Prostate gland (tissue), 2 donors: ENCODE measurements around the gene GTF2H2C. TPM values are rescaled to one million over a fixed set of nuclear protein-coding genes. Genes with fewer than 3 reads are reported as not detected.
"Not testable (repeated sequence)": the region's sequence is repeated elsewhere in the genome, so short reads cannot be mapped to it uniquely, and the experiment has no call there.

Source experiments
- DNase-seq: peaks from one replicate; pipeline ENCODE4 v3.0.0-alpha.2; 2019; ENCODE audit warnings: low spot score
- H3K27ac ChIP-seq, 2 donors: fragments of 200-600 bp; sonication (generic); 2 replicates each; pipeline ENCODE4 v1.5.1; 2017 to 2019
- H3K27me3 ChIP-seq: fragments of 200-600 bp; sonication (generic); replicated peaks from 2 replicates; pipeline ENCODE4 v1.5.1; 2019; ENCODE audit not compliant: insufficient read depth
- H3K36me3 ChIP-seq, 2 donors: fragments of 200-600 bp; sonication (generic); 1 replicate in 1 of 2; 2 replicates in 1 of 2; pipeline versions ENCODE4 v1.5.1 to v1.8.1; 2017 to 2019
- H3K4me1 ChIP-seq: fragments of 200-600 bp; sonication (generic); replicated peaks from 2 replicates; pipeline ENCODE4 v1.5.1; 2019
- H3K4me3 ChIP-seq, 2 donors: fragments of 200-600 bp; sonication (generic); 2 replicates each; pipeline ENCODE4 v1.5.1; 2017 to 2019
- H3K9me3 ChIP-seq: fragments of 200-600 bp; sonication (generic); 2 replicates; pipeline ENCODE4 v1.5.1; 2017
- CTCF ChIP-seq, 4 experiments: fragments of 200-600 bp in 2 of 4; fragments of 450-650 bp in 2 of 4; sonication (generic) in 2 of 4; IDR thresholded peaks; 1 replicate in 3 of 4; 2 replicates in 1 of 4; pipeline ENCODE4 v1.5.1; 2016 to 2019; ENCODE audit warnings: antibody characterized with exemption in 4 of 4, mild to moderate bottlenecking in 2 of 4, moderate library complexity in 2 of 4
- POLR2A ChIP-seq: fragments of 450-650 bp; IDR thresholded peaks from one replicate; pipeline ENCODE4 v1.6.1; 2016; ENCODE audit warnings: antibody characterized with exemption, mild to moderate bottlenecking
- POLR2AphosphoS5 ChIP-seq: sonication (generic); formaldehyde crosslinking; IDR thresholded peaks from one replicate; pipeline ENCODE4 v1.6.1; 2017; ENCODE audit warnings: antibody characterized with exemption
- WGBS: methylation state at CpG from one replicate; pipeline ENCODE4 v1.1.5; 2018; 5-methylcytosine and 5-hydroxymethylcytosine counted together
- intact Hi-C: fragments of 100-400 bp; cut with DNase I; formaldehyde crosslinking; loops from one replicate; pipeline ENCODE4 v1.14.2; 2022
- total RNA-seq, 2 donors: library from RNA; depleted of rRNA; stranded (reverse); fragments of >200 nt; gene quantifications; one replicate each; pipeline ENCODE4 v1.1.0, GENCODE V29; 2016

The GTF2H2C gene
- total RNA-seq, 2 donors from 2014 or later, result 16.3 to 29.6 TPM

GRCh38 chr5:69527128-69527770 lies 32.7 kb upstream of the GTF2H2C start:
- no peaks in the 10 kb centered on the region for H3K4me1 ChIP-seq
- H3K9me3 ChIP-seq, result no peaks in the 10 kb centered on the region
- WGBS, result 83% methylated on average over 7 of the region's 7 CpGs
- no peak for DNase-seq
- intact Hi-C loops, result no loop called here
- TF ChIP-seq POLR2A (no peak), CTCF (IDR thresholded peaks at IDR 0.05) (no peak), POLR2AphosphoS5 (no peak)
- H3K36me3 ChIP-seq, result no peaks in the 10 kb centered on the region
- no peak overlapping the region for H3K27ac ChIP-seq
- H3K4me3 ChIP-seq, result no peak overlapping the region
- no peaks in the 10 kb centered on the region for H3K27me3 ChIP-seq

GRCh38 chr5:69528035-69528434 lies 32.0 kb upstream of the GTF2H2C start:
- DNase-seq, result no peak
- WGBS, result 33% methylated on average over 5 of the region's 5 CpGs
- Histone ChIP-seq H3K27ac (no peak overlapping the region), H3K9me3 (no peaks in the 10 kb centered on the region), H3K4me3 (no peak overlapping the region), H3K4me1 (no peaks in the 10 kb centered on the region), H3K27me3 (no peaks in the 10 kb centered on the region), H3K36me3 (no peaks in the 10 kb centered on the region)
- intact Hi-C loops, result no loop called here
- peak; percentile 18 for TF ChIP-seq POLR2AphosphoS5
- TF ChIP-seq POLR2A, result no peak

GRCh38 chr5:69528609-69529008 lies 31.4 kb upstream of the GTF2H2C start:
- no peaks in the 10 kb centered on the region for H3K9me3 ChIP-seq
- 95% methylated on average over 4 of the region's 4 CpGs for WGBS
- no peak for DNase-seq
- H3K36me3 ChIP-seq, result no peaks in the 10 kb centered on the region
- no peak overlapping the region for H3K27ac ChIP-seq
- intact Hi-C loops, result no loop called here
- no peaks in the 10 kb centered on the region for H3K27me3 ChIP-seq
- no peak overlapping the region for H3K4me3 ChIP-seq
- no peaks in the 10 kb centered on the region for H3K4me1 ChIP-seq
- TF ChIP-seq POLR2A, result no peak
- no peak for TF ChIP-seq POLR2AphosphoS5

- Histone ChIP-seq H3K9me3 (no peaks in the 10 kb centered on the region), H3K4me1 (no peaks in the 10 kb centered on the region), H3K4me3 (no peak overlapping the region), H3K27me3 (no peaks in the 10 kb centered on the region), H3K36me3 (no peaks in the 10 kb centered on the region), H3K27ac (no peak overlapping the region)
- WGBS, result 46% methylated on average over 7 of the region's 7 CpGs
- DNase-seq, result no peak
- TF ChIP-seq CTCF (IDR thresholded peaks at IDR 0.05), result no peak
- TF ChIP-seq POLR2A, result no peak
- no peak for TF ChIP-seq POLR2AphosphoS5
- intact Hi-C loops, result no loop called here
These were observed 29.2 kb upstream of the GTF2H2C start for GRCh38 chr5:69530561-69531405.

GRCh38 chr5:69531406-69531801 lies 28.6 kb upstream of the GTF2H2C start:
- H3K4me1 ChIP-seq, result no peaks in the 10 kb centered on the region
- intact Hi-C loops, result no loop called here

GRCh38 chr5:69537911-69538310 lies 22.1 kb upstream of the GTF2H2C start:
- 46% methylated on average over 2 of the region's 3 CpGs for WGBS
- H3K36me3 ChIP-seq, DNase-seq, H3K27ac ChIP-seq, H3K4me1 ChIP-seq, H3K27me3 ChIP-seq, intact Hi-C loops, H3K4me3 ChIP-seq, H3K9me3 ChIP-seq: not testable (repeated sequence)

More at GRCh38 chr5:69531406-69531801, 28.6 kb upstream of the GTF2H2C start:
- WGBS, result 27% methylated on average over 3 of the region's 3 CpGs
- TF ChIP-seq POLR2A, result no peak
- no peak for TF ChIP-seq POLR2AphosphoS5
- TF ChIP-seq CTCF (IDR thresholded peaks at IDR 0.05), result no peak
- Histone ChIP-seq H3K4me3 (no peak overlapping the region), H3K27ac (no peak overlapping the region), H3K27me3 (no peaks in the 10 kb centered on the region), H3K36me3 (no peaks in the 10 kb centered on the region), H3K9me3 (no peaks in the 10 kb centered on the region)
- DNase-seq, result no peak

- H3K36me3 ChIP-seq, H3K27me3 ChIP-seq, intact Hi-C loops, DNase-seq, H3K9me3 ChIP-seq, H3K27ac ChIP-seq, H3K4me1 ChIP-seq, H3K4me3 ChIP-seq: not testable (repeated sequence)
- 90% methylated on average over 2 of the region's 2 CpGs for WGBS
These were observed 21.3 kb upstream of the GTF2H2C start for GRCh38 chr5:69538735-69539134.

- H3K27ac ChIP-seq, H3K9me3 ChIP-seq, H3K36me3 ChIP-seq, H3K4me1 ChIP-seq, intact Hi-C loops, H3K4me3 ChIP-seq, DNase-seq, H3K27me3 ChIP-seq: not testable (repeated sequence)
- no CpG with 5 or more reads among the region's 1 CpG for WGBS
These were observed 18.6 kb upstream of the GTF2H2C start for GRCh38 chr5:69541347-69541746.
